Activated T-helper 17 cell treated with anti-CD3 and anti-CD28 coated beads, Interleukin-2, amount 50 U/mL, for 72 hours (primary cell): ENCODE results near the gene ZGPAT. TPM values are rescaled to one million over a fixed set of nuclear protein-coding genes. Genes with fewer than 3 reads are reported as not detected.
"Not testable (repeated sequence)": the region's sequence is repeated elsewhere in the genome, so short reads cannot be mapped to it uniquely, and the experiment has no call there.

Experiments
- ATAC-seq: fragments of 150-1000 bp; cut with Tn5 transposase; replicated peaks from 2 replicates; pipeline ENCODE4 v1.10.0; 2021; ENCODE audit warnings: mild to moderate bottlenecking, moderate library complexity
- H3K27ac Mint-ChIP-seq: one replicate; pipeline ENCODE4 v1.8.0; 2022; ENCODE audit warnings: mixed read lengths
- H3K27me3 Mint-ChIP-seq: one replicate; pipeline ENCODE4 v1.8.0; 2022; ENCODE audit warnings: mixed read lengths
- H3K36me3 Mint-ChIP-seq: one replicate; pipeline ENCODE4 v1.8.0; 2022; ENCODE audit warnings: low read depth, mild to moderate bottlenecking, mixed read lengths
- H3K4me1 Mint-ChIP-seq: one replicate; pipeline ENCODE4 v1.8.0; 2022; ENCODE audit warnings: mixed read lengths
- H3K4me3 Mint-ChIP-seq: one replicate; pipeline ENCODE4 v1.8.0; 2022; ENCODE audit warnings: mild to moderate bottlenecking, mixed read lengths
- H3K9me3 Mint-ChIP-seq: one replicate; pipeline ENCODE4 v1.8.0; 2022; ENCODE audit warnings: mixed read lengths
- total RNA-seq, 2 donors: library from RNA; stranded (reverse); gene quantifications; one replicate each; pipeline ENCODE4 v1.2.3, GENCODE V29; 2022

The ZGPAT gene
- total RNA-seq, 2 donors from 2014 or later = 18.3 to 24.7 TPM

- ATAC-seq = no peak
- Mint-ChIP-seq H3K9me3 (no peaks in the 10 kb centered on the region), H3K4me3 (no peak overlapping the region), H3K4me1 (no peaks in the 10 kb centered on the region), H3K27ac (no peak overlapping the region), H3K27me3 (no peaks in the 10 kb centered on the region), H3K36me3 (peaks cover 43% of the 10 kb centered on the region)
Observed at GRCh38 chr20:63668351-63668750, 39.5 kb upstream of the ZGPAT start.

GRCh38 chr20:63671695-63672094 is 36.1 kb upstream of the ZGPAT start:
- H3K4me3 Mint-ChIP-seq, H3K9me3 Mint-ChIP-seq, H3K27ac Mint-ChIP-seq, H3K4me1 Mint-ChIP-seq, H3K27me3 Mint-ChIP-seq, ATAC-seq: not testable (repeated sequence)
- H3K36me3 Mint-ChIP-seq = peaks cover 62% of the 10 kb centered on the region

GRCh38 chr20:63672666-63673065 is 35.2 kb upstream of the ZGPAT start:
- no peak overlapping the region for H3K27ac Mint-ChIP-seq
- H3K4me1 Mint-ChIP-seq = no peaks in the 10 kb centered on the region
- H3K27me3 Mint-ChIP-seq = no peaks in the 10 kb centered on the region
- peaks cover 58% of the 10 kb centered on the region for H3K36me3 Mint-ChIP-seq
- no peaks in the 10 kb centered on the region for H3K9me3 Mint-ChIP-seq
- no peak for ATAC-seq
- H3K4me3 Mint-ChIP-seq = no peak overlapping the region

GRCh38 chr20:63673951-63674350 is 33.9 kb upstream of the ZGPAT start:
- Mint-ChIP-seq H3K36me3 (peaks cover 54% of the 10 kb centered on the region), H3K4me3 (no peak overlapping the region), H3K4me1 (no peaks in the 10 kb centered on the region), H3K27me3 (no peaks in the 10 kb centered on the region), H3K9me3 (no peaks in the 10 kb centered on the region), H3K27ac (no peak overlapping the region)
- no peak for ATAC-seq

GRCh38 chr20:63675681-63676368 is 32.0 kb upstream of the ZGPAT start:
- ATAC-seq = no peak
- H3K4me1 Mint-ChIP-seq = no peaks in the 10 kb centered on the region
- no peaks in the 10 kb centered on the region for H3K27me3 Mint-ChIP-seq

GRCh38 chr20:63678071-63678470 is 29.8 kb upstream of the ZGPAT start:
- no peaks in the 10 kb centered on the region for H3K9me3 Mint-ChIP-seq
- H3K27ac Mint-ChIP-seq = no peak overlapping the region
- H3K36me3 Mint-ChIP-seq = peaks cover 45% of the 10 kb centered on the region
- H3K4me3 Mint-ChIP-seq = no peak overlapping the region
- no peaks in the 10 kb centered on the region for H3K4me1 Mint-ChIP-seq
- no peaks in the 10 kb centered on the region for H3K27me3 Mint-ChIP-seq
- no peak for ATAC-seq

More at GRCh38 chr20:63675681-63676368, 32.0 kb upstream of the ZGPAT start:
- Mint-ChIP-seq H3K27ac (no peak overlapping the region), H3K36me3 (peaks cover 49% of the 10 kb centered on the region), H3K9me3 (no peaks in the 10 kb centered on the region), H3K4me3 (no peak overlapping the region)

- no peak overlapping the region for H3K27ac Mint-ChIP-seq
- H3K4me1 Mint-ChIP-seq = no peaks in the 10 kb centered on the region
- no peaks in the 10 kb centered on the region for H3K9me3 Mint-ChIP-seq
- no peak overlapping the region for H3K4me3 Mint-ChIP-seq
- ATAC-seq = no peak
- peaks cover 39% of the 10 kb centered on the region for H3K36me3 Mint-ChIP-seq
- no peaks in the 10 kb centered on the region for H3K27me3 Mint-ChIP-seq
Observed at GRCh38 chr20:63678667-63679465, 29.0 kb upstream of the ZGPAT start.

GRCh38 chr20:63679799-63680305 is 28.0 kb upstream of the ZGPAT start:
- Mint-ChIP-seq H3K9me3 (no peaks in the 10 kb centered on the region), H3K27me3 (no peaks in the 10 kb centered on the region), H3K36me3 (peaks cover 32% of the 10 kb centered on the region), H3K27ac (peak overlapping the region; percentile 36), H3K4me3 (no peak overlapping the region), H3K4me1 (no peaks in the 10 kb centered on the region)
- ATAC-seq = no peak

- Mint-ChIP-seq H3K36me3 (peaks cover 27% of the 10 kb centered on the region), H3K9me3 (no peaks in the 10 kb centered on the region), H3K27ac (no peak overlapping the region), H3K4me3 (no peak overlapping the region), H3K27me3 (no peaks in the 10 kb centered on the region), H3K4me1 (no peaks in the 10 kb centered on the region)
- no peak for ATAC-seq
Observed at GRCh38 chr20:63680427-63680826, 27.4 kb upstream of the ZGPAT start.

GRCh38 chr20:63680857-63681608 is 26.8 kb upstream of the ZGPAT start:
- Mint-ChIP-seq H3K27ac (no peak overlapping the region), H3K9me3 (no peaks in the 10 kb centered on the region), H3K27me3 (no peaks in the 10 kb centered on the region), H3K4me3 (no peak overlapping the region), H3K4me1 (no peaks in the 10 kb centered on the region), H3K36me3 (peaks cover 21% of the 10 kb centered on the region)
- ATAC-seq = no peak

- no peak for ATAC-seq
- Mint-ChIP-seq H3K4me3 (no peak overlapping the region), H3K9me3 (no peaks in the 10 kb centered on the region), H3K4me1 (no peaks in the 10 kb centered on the region), H3K27ac (no peak overlapping the region), H3K36me3 (peaks cover 15% of the 10 kb centered on the region), H3K27me3 (no peaks in the 10 kb centered on the region)
Observed at GRCh38 chr20:63681609-63682142, 26.2 kb upstream of the ZGPAT start.

GRCh38 chr20:63682384-63683139 is 25.3 kb upstream of the ZGPAT start:
- no peaks in the 10 kb centered on the region for H3K9me3 Mint-ChIP-seq
- peaks cover 9% of the 10 kb centered on the region for H3K36me3 Mint-ChIP-seq
- H3K27me3 Mint-ChIP-seq = no peaks in the 10 kb centered on the region
- H3K4me1 Mint-ChIP-seq = no peaks in the 10 kb centered on the region
- no peak overlapping the region for H3K4me3 Mint-ChIP-seq
- peak; percentile 70 for ATAC-seq
- H3K27ac Mint-ChIP-seq = no peak overlapping the region

- ATAC-seq = no peak
- Mint-ChIP-seq H3K27ac (no peak overlapping the region), H3K36me3 (no peaks in the 10 kb centered on the region), H3K4me3 (no peak overlapping the region), H3K4me1 (no peaks in the 10 kb centered on the region), H3K9me3 (no peaks in the 10 kb centered on the region), H3K27me3 (no peaks in the 10 kb centered on the region)
Observed at GRCh38 chr20:63685269-63686026, 22.4 kb upstream of the ZGPAT start.
